Activated CD8-positive, alpha-beta memory T cell treated with anti-CD3 and anti-CD28 coated beads for 4 hours (primary cell): Measurements from ENCODE around the gene PPP4R4.

ENCODE experiments used
- DNase-seq, 2 donors: peaks; one replicate each; pipeline ENCODE4 v3.0.0-alpha.2; 2020; ENCODE audit warnings: low read depth in 2 of 2

The PPP4R4 gene

GRCh38 chr14:94309721-94310120 is 135.6 kb downstream of the PPP4R4 start:
- DNase-seq: no peak

DNA sequence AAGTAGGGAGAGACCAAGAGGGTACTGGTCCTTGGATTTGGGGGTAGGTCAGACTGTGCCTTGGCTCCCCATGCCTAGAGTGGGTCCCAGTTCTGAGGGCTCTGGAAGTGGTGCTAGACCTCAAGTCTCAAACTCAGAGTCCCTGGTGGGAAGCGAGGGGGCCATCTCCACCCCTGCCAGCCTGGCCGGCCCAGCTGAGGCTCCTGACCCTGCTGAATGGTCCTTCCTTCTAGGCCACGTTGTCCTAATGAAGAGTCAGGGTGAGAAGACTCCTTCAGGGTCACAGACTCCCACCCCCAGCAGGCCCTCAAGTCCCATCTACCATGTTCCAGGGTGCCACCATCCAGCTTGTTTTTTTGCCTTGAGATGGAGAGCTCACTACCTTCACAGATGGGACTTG is 136.1 kb downstream of the PPP4R4 start:
- no peak for DNase-seq

DNA sequence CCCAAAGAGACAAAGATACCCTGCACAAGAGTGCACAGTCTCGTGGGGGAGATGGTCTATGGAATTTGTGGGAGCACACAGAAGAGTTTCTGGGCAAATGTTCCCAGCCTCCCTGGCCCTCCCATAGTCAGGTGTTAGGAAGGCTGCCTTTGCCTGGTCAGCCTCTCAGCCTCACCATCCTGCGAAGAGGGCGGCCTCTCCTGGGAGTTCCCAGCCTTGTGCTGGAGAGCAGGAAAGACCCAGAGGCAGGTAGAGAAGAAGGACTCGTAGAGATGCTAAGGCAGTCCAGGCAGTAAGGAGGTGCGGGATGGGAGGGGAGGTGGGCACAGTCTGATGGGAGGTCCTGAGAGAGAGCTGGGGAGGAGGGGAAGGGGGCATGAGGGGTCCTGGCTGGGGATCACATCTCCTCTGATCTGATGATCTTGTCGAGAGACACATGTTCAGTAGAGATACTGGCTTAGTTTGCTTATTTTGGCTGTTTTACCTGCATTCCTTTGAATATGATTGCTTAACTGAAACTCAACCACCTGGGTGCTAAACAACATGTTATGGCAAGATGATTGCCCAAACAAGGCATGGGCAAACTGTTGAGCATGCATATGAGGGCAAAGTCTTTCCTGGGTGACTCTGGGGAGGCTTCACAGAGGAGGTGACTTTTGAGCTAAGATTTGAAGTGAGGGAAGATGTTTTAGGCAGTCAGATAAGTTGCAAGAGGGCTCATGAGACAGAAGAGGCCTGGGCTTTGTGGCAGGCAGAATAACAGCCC is 138.5 kb downstream of the PPP4R4 start:
- no peak for DNase-seq

GRCh38 chr14:94313991-94314655 is 140.0 kb downstream of the PPP4R4 start:
- no peak for DNase-seq

DNA sequence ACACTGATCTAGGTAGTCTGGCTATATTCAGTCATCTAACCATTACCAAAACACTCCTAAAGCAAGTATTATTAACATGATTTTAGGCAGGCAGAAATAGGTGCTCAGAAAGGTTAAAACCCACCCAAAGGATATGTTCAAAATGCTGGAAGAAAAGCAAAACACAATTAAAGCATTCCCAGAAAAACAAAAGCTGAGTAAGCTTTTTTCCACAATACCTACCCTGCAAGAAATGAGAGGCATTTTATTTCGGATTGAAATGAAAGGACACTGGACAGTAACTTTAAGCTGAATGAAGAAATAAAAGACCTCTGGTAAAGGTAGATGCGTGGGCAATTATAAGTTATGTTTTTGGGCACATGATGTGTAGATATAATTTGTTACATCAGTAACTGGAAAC is 140.8 kb downstream of the PPP4R4 start:
- no peak for DNase-seq

DNA sequence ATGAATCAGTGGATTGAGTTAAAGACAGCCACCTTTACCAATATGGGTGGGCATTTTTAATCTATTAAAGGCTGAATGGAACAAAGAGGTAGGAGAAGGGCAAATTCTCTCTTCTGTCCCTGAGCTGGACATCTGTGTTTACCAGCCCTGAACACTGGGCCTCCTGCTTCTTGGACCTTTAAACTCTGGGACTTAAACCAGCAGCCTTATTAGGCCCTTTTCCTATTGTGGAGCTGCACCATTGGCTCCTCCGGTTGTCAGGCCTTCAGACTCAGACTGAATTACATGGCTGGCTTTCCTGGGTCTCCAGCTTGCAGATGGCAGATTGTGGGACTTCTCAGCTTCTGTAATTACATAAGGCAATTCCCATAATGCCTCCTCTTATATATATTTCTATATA is 142.6 kb downstream of the PPP4R4 start:
- no peak for DNase-seq

GRCh38 chr14:94317259-94317658 is 143.1 kb downstream of the PPP4R4 start:
- DNase-seq: no peak

DNA sequence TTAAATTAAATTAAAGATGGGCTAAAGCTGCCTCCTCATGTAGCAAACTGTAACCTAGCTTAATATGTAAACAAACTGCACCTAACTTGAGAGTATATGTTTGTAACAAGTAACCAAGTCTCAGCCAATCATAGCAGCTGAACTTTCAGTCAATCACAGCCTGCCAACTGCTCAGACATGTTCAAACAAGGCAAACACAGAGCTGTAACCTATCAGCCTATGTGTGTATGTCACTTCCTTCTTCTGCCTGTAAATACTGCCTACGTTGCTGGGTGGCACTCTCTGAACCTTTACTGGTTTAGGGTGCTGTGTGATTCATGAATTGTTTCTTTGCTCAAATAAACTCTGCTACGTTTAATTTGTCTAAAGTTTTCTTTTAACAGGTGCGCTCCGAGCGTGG is 146.1 kb downstream of the PPP4R4 start:
- no peak for DNase-seq

DNA sequence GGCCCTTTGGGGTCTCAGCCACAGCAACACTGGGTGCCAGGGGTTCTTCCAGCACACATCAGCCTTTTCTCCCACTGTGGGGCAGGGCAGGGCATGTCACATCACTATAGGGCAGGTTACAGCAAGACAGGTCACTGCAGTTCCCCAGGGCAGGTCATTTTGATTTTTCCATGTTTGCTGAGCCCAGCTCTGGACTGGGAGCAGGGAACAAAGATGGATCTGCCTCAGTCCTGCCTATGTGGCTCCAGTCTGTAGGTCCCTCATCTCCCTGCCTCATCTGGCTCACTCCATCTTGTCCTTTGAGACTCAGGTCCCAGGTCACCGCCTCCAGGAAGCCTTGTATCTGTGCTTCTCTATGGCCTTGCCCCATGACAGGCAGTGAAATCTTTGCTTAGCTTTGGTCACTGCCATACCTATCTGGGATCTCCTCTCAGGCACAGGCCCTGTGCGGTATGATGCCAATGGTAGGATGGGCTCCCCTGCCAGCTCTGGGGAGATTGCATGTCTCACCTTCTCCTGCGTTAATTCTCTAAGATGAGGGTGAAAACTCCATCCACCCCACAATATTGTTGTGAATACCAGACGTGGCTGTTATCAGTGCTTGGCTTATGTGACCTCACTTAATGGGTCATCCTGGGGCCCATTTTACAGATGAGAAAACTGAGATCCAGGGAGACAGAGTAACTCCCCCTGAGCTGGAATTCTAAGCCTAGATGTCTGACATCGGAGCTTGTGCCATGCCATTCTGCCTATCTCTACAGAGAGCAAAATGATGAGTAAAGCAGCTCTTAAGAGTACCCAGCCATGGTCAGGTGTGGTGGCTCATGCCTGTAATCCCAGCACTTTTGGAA is 147.5 kb downstream of the PPP4R4 start:
- no peak for DNase-seq

- DNase-seq: no peak
Observed at GRCh38 chr14:94322648-94323570, 148.8 kb downstream of the PPP4R4 start, which contains the start of gene SERPINA6. Gene SERPINA6, minus strand, starts transcription at chr14:94323336. Its CDS starts 8,688 bp downstream, at chr14:94314648.

DNA sequence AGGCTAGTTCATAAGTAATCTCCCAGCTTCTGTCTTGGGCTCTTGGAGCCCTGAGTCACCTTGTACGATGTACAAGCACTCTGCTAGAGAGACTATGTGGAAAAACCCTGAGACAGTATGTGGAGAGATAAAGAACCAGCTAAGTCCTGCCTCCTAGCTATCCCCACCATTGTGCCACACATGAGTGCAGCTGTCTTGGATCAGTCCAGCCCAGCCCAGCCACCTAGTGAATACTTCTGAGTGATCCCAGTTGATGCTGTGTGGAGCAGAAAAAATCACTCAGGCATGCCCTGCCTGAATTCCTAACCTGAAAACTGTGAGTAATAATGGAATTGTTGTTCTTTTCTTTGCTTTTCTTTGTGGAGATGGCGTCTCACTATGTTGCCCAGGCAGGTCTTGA is 154.1 kb downstream of the PPP4R4 start:
- no peak for DNase-seq
